MM.1S (cell line): Measurements from ENCODE around the gene GSX2.

Experiments
- DNase-seq: peaks from one replicate; pipeline ENCODE4 v3.0.0-alpha.2; 2015
- H2AFZ ChIP-seq: fragments of 300-600 bp; sonication (generic); 2 replicates; pipeline ENCODE4 v1.6.0; 2016; ENCODE audit warnings: antibody characterized with exemption, low read length
- H3F3A ChIP-seq: fragments of 300-600 bp; sonication (generic); 2 replicates; pipeline ENCODE4 v1.6.1; 2016; ENCODE audit warnings: mild to moderate bottlenecking, antibody characterized with exemption, low read length, moderate library complexity, mixed read lengths; ENCODE audit not compliant: insufficient read depth
- H3K27ac ChIP-seq: fragments of 300-600 bp; sonication (generic); 2 replicates; pipeline ENCODE4 v1.5.1; 2016; ENCODE audit warnings: mild to moderate bottlenecking, low read length
- H3K27me3 ChIP-seq: fragments of 300-600 bp; sonication (generic); replicated peaks from 2 replicates; pipeline ENCODE4 v1.6.0; 2016; ENCODE audit warnings: low read length; ENCODE audit not compliant: insufficient read depth
- H3K36me3 ChIP-seq: fragments of 300-600 bp; sonication (generic); replicated peaks from 2 replicates; pipeline ENCODE4 v1.6.1; 2016; ENCODE audit warnings: mild to moderate bottlenecking, low read length, mixed read lengths; ENCODE audit not compliant: insufficient read depth
- H3K4me1 ChIP-seq: fragments of 300-600 bp; sonication (generic); 2 replicates; pipeline ENCODE4 v1.6.1; 2016; ENCODE audit warnings: low read length, mixed read lengths
- H3K4me2 ChIP-seq: fragments of 300-600 bp; sonication (generic); 2 replicates; pipeline ENCODE4 v1.6.0; 2016; ENCODE audit warnings: low read depth, low read length
- H3K4me3 ChIP-seq: fragments of 300-600 bp; sonication (generic); 2 replicates; pipeline ENCODE4 v1.5.1; 2016; ENCODE audit warnings: low read length, mixed read lengths
- H3K79me2 ChIP-seq: fragments of 300-600 bp; sonication (generic); 2 replicates; pipeline ENCODE4 v1.6.1; 2016; ENCODE audit warnings: mixed run types, low read length, mixed read lengths
- H3K9ac ChIP-seq: fragments of 300-600 bp; sonication (generic); 2 replicates; pipeline ENCODE4 v1.6.1; 2016; ENCODE audit warnings: low read length, mixed read lengths
- H3K9me2 ChIP-seq: fragments of 300-600 bp; sonication (generic); replicated peaks from 2 replicates; pipeline ENCODE4 v1.6.1; 2016; ENCODE audit warnings: mild to moderate bottlenecking, low read length, mixed read lengths; ENCODE audit not compliant: insufficient read depth
- H3K9me3 ChIP-seq: fragments of 300-600 bp; sonication (generic); replicated peaks from 2 replicates; pipeline ENCODE4 v1.6.1; 2016; ENCODE audit warnings: mild to moderate bottlenecking, low read length, mixed read lengths; ENCODE audit not compliant: insufficient read depth
- H4K20me1 ChIP-seq: fragments of 300-600 bp; sonication (generic); 2 replicates; pipeline ENCODE4 v1.6.1; 2016; ENCODE audit warnings: mild to moderate bottlenecking, low read length, moderate library complexity, mixed read lengths; ENCODE audit not compliant: insufficient read depth
- CTCF ChIP-seq: fragments of 300-600 bp; sonication (generic); IDR thresholded peaks from 2 replicates; pipeline ENCODE4 v1.5.1; 2016; ENCODE audit warnings: antibody characterized with exemption, low read length, mixed read lengths
- EZH2 ChIP-seq: fragments of 300-600 bp; sonication (generic); optimal IDR thresholded peaks from 2 replicates; pipeline ENCODE3; 2017; ENCODE audit warnings: low read depth, mild to moderate bottlenecking, antibody characterized with exemption, low read length, mixed read lengths
- EZH2phosphoT487 ChIP-seq: fragments of 300-600 bp; sonication (generic); IDR thresholded peaks from 2 replicates; pipeline ENCODE4 v1.6.1; 2018; ENCODE audit warnings: antibody characterized with exemption, low read length

Gene GSX2

GRCh38 chr4:54073271-54073880, 26.6 kb upstream of the GSX2 start:
- H3K9me3 ChIP-seq = no peaks in the 10 kb centered on the region
- H3F3A ChIP-seq = no peaks in the 10 kb centered on the region
- no peak overlapping the region for H3K4me2 ChIP-seq
- H3K9ac ChIP-seq = no peak overlapping the region
- H3K27ac ChIP-seq = no peak overlapping the region
- H3K79me2 ChIP-seq = no peaks in the 10 kb centered on the region
- H3K9me2 ChIP-seq = no peaks in the 10 kb centered on the region
- no peaks in the 10 kb centered on the region for H4K20me1 ChIP-seq
- TF ChIP-seq EZH2 = no peak
- no peak for TF ChIP-seq CTCF
- no peak for TF ChIP-seq EZH2phosphoT487
- no peaks in the 10 kb centered on the region for H3K36me3 ChIP-seq
- no peaks in the 10 kb centered on the region for H3K4me1 ChIP-seq
- H3K4me3 ChIP-seq = no peak overlapping the region
- no peaks in the 10 kb centered on the region for H3K27me3 ChIP-seq
- no peak for DNase-seq
- no peak overlapping the region for H2AFZ ChIP-seq

GRCh38 chr4:54074381-54074780, 25.6 kb upstream of the GSX2 start:
- Histone ChIP-seq H3K79me2 (no peaks in the 10 kb centered on the region), H2AFZ (no peak overlapping the region), H3K9ac (no peak overlapping the region), H3K4me1 (no peaks in the 10 kb centered on the region), H3K4me2 (no peak overlapping the region), H3F3A (no peaks in the 10 kb centered on the region), H4K20me1 (no peaks in the 10 kb centered on the region), H3K27ac (no peak overlapping the region), H3K9me2 (no peaks in the 10 kb centered on the region), H3K36me3 (no peaks in the 10 kb centered on the region), H3K4me3 (no peak overlapping the region), H3K27me3 (no peaks in the 10 kb centered on the region), H3K9me3 (no peaks in the 10 kb centered on the region)
- no peak for TF ChIP-seq CTCF
- TF ChIP-seq EZH2 = no peak
- no peak for TF ChIP-seq EZH2phosphoT487
- no peak for DNase-seq

DNA sequence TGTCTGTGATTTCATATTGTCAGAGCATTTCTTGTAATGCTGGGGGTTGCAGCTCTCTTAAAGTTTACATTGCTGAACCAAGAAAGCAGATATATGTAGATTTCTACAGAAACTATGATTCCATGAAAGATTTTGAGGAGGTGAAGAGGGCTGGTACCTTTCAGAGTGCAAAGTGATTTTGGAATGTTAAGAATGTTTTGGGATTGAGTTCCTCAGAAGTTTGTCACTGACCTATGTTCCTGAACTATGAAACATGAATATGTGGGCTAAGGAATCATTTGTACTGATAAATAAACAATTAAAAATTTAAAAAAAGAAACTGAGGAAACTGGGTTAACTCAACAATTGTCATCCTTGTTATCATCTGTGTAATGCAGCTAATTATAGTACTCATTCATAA, 23.3 kb upstream of the GSX2 start:
- H3K27ac ChIP-seq = no peak overlapping the region
- no peak overlapping the region for H3K4me3 ChIP-seq
- H4K20me1 ChIP-seq = no peaks in the 10 kb centered on the region
- no peak overlapping the region for H2AFZ ChIP-seq
- no peaks in the 10 kb centered on the region for H3K27me3 ChIP-seq
- H3K9me2 ChIP-seq = no peaks in the 10 kb centered on the region
- no peak for TF ChIP-seq EZH2
- no peak for TF ChIP-seq EZH2phosphoT487
- H3K9me3 ChIP-seq = no peaks in the 10 kb centered on the region
- H3K9ac ChIP-seq = no peak overlapping the region
- H3K4me2 ChIP-seq = no peak overlapping the region
- no peaks in the 10 kb centered on the region for H3K36me3 ChIP-seq
- no peak for DNase-seq
- H3K4me1 ChIP-seq = no peaks in the 10 kb centered on the region
- H3K79me2 ChIP-seq = no peaks in the 10 kb centered on the region
- H3F3A ChIP-seq = no peaks in the 10 kb centered on the region

- DNase-seq = no peak
Observed at GRCh38 chr4:54077812-54078211, 22.2 kb upstream of the GSX2 start.

More at GRCh38 chr4:54077812-54078211, 22.2 kb upstream of the GSX2 start:
- Histone ChIP-seq H4K20me1 (no peaks in the 10 kb centered on the region), H3K36me3 (no peaks in the 10 kb centered on the region), H3K27me3 (no peaks in the 10 kb centered on the region), H3F3A (no peaks in the 10 kb centered on the region), H3K9me3 (no peaks in the 10 kb centered on the region), H3K27ac (no peak overlapping the region), H3K4me1 (no peaks in the 10 kb centered on the region), H3K79me2 (no peaks in the 10 kb centered on the region), H2AFZ (no peak overlapping the region), H3K4me2 (no peak overlapping the region), H3K9me2 (no peaks in the 10 kb centered on the region), H3K9ac (no peak overlapping the region), H3K4me3 (no peak overlapping the region)
- no peak for TF ChIP-seq CTCF
- TF ChIP-seq EZH2 = no peak
- TF ChIP-seq EZH2phosphoT487 = no peak
